GM18858 (cell line): Measurements from ENCODE around the gene AKAIN1.

Experiments
- ATAC-seq: cut with Tn5 transposase; IDR thresholded peaks from one replicate; pipeline ENCODE4 v1.9.1; 2021; ENCODE audit not compliant: unreplicated experiment

The AKAIN1 gene

DNA sequence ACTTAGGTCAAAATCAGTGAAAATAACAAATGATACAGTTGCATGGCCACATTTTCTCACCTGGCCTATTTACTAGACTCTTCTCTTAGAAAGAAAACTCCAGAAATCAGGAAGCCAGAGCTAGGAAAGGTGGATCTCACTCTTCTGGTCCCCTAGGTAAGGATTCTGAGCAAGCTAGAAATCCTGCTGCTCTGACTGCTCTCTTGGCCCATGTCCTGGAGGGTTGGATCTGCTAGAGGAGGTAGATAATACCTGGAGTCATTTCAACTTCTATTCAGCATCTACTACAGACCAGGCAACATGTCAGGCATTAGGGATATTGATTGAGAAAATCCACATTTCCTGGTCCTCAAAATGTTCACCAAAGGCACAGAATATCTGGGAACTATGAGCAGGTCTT lies 34.9 kb downstream of the AKAIN1 start:
- no peak for ATAC-seq

DNA sequence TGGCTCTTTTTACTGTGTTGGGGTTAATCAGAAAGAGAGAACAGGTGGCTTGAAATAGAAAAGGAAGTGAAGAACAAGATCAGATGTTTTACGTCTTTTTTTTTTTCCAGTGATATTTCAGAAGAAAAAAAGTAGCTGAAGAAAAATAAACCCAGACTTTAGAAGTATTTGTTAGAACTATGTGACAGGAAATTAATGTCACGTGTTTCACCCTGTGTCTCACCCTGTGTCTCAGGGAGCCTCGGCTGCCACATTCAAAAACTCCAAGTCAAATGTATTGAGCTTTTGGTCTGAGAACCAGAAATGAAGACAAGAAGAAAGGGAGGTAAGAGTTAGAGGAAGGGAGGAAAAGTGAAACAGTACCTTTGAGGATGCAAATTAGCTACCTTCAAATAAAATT lies 38.0 kb downstream of the AKAIN1 start:
- ATAC-seq, result no peak

DNA sequence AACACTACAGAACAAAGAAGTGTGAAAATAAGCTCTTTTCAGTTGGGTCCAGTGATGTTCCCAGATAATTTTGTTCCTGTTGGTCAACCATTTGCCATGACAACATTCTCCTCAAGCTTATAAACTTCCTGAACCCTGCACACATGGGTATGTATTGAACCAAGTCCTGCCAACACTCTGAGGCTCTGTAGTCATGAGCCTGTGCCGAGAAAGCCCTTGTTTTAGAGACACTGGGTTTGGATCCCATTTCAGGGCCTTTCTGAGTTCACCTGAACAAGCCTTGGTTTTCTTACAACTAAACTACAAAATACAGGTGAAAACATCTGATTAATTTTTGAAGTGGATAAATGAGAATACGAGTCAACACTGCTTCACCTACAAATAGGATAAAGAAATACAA lies 38.5 kb downstream of the AKAIN1 start:
- ATAC-seq, result no peak

DNA sequence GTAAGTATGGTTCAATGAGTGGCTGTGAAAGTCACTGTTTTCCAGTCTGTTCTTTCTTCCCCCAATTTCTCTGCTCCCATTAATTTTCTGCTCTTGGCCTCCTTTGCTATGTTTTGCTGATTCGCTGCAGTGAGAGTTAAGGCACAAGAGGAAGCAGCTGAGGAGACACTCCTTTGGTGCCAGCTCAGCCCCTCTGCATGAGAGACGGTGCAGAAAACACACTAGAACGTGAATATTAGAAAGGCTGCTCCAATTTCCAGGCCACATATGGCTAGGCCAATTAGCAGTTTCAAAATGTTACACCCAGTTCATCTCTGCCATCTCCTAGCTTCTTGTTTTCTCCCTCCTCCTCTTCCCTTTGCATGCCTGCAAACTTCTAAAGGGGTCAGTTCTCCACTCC lies 38.9 kb downstream of the AKAIN1 start:
- no peak for ATAC-seq

- ATAC-seq, result no peak
These were observed 41.2 kb downstream of the AKAIN1 start for GRCh38 chr18:5155907-5156287.

- no peak for ATAC-seq
These were observed 41.7 kb downstream of the AKAIN1 start for GRCh38 chr18:5155218-5155906.

DNA sequence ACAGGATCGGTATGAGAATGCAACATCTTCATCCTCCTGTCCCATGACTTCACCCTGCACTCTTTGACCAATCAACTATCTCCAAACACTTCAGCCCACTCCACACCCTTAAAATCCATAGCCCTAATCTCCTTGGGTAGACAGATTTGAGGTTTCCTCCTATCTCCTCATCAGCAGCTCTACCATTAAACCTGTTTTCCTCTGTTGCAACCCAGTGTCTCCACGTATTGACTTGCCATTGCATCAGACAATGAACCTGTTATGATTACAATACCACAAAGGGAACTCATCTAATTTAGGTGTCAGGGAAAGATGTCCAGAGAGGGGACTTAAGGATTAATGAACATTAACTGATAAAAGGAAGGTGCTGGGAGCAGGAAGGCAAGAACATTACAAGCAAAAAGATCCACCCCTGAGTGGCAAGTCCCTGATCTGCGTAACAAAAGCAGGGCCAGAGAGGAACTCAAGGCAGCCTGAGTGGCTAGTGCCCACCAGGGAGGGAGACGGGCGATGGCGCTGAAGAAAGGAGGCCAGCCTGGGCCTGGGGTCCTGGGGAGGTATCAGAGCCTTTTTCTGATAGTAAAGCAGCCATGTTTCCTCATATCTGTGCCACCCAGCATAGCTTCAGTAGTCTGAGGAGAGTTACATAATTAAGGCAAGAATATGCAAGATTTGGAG lies 44.6 kb downstream of the AKAIN1 start:
- ATAC-seq, result no peak

- no peak for ATAC-seq
These were observed 46.2 kb downstream of the AKAIN1 start for GRCh38 chr18:5150894-5151293.

DNA sequence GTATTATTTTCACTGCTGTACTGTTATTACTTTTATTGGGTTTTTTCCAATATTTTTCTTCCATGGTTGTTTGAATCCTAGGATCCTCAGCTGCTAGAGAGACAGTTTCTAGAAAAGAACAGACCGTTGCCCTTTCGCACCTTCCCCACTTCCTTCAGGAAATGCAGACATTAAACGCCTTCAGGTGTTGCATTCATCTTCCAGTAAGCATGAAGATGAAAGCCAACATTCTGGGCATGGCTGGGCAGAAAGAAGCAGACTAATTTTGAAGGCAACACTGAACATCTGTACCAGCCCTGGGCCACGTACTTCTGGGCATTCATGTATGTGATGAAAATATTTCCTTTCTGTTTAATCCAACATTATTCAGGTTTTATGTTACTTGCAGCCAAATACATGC lies 51.0 kb downstream of the AKAIN1 start:
- no peak for ATAC-seq

DNA sequence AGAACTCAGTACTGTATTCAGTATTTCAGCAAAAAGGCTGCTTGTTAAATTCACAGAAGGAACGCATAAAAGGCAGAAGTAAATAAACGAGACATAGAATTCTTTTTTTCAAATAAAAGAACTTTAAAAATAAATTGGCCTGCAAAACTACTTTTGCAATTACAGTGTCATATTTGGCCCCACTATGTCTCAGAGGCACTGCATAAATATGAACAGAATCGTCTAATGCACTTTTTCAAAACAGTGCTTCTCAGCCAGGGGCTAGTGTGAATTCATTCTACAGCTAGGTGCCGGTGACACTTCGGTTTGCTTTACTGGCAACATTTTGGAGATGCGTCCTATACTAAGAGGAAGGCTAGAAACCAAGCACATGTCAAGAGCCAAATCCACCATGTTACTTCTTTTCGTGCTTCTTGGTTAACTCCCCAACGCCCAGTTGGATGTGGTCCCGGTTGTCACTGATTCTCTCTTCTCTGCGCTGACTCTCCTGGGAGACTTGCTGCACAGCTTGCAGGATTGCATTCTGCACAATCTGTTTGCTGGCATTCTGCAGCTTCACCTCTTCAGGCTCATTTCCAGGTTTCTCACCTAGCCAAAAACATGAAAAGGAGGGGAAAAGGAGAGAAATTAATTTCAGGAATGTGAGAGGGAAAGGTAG lies 51.8 kb downstream of the AKAIN1 start:
- no peak for ATAC-seq

DNA sequence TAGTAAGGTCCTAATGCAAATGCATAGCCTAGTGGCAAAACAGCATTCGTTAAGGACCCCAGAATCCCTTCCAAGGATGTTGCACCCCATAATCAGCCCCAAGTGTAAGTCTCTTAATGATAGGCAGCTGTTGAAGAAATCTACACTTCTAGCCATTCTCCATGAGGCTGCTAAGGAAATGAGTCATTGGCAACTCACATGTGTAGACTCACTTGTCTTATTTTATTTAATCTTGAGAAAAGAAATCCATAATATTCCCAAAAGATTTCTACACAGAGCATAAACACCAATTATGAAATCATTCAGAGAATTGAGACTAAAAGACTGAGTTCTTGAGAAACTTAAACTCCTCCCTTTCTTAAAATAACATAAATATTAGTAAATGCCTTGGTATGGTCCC lies 52.4 kb downstream of the AKAIN1 start:
- ATAC-seq, result no peak

DNA sequence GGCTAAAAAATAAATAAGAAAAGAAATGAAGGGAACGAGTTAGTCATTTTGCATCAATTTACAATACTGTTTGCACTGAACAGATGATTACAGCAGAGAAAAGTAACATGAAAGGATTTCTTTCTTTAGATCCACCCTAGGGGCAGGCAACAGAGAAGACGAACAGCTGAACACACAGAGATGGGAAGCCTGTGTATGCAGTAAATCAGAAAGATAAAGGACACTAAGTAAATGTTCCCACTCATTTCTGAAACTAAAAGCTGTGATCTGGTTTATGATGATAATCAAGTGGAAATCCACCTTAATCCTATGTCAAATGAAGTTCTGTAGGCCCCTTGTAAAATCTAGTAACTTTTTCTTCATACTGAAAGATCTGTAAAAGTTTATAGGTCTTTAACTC lies 54.2 kb downstream of the AKAIN1 start:
- no peak for ATAC-seq

GRCh38 chr18:5142131-5142530 lies 54.9 kb downstream of the AKAIN1 start:
- ATAC-seq, result no peak

- no peak for ATAC-seq
These were observed 59.8 kb downstream of the AKAIN1 start for GRCh38 chr18:5137261-5137660.

- ATAC-seq, result no peak
These were observed 64.1 kb downstream of the AKAIN1 start for GRCh38 chr18:5132987-5133386.

DNA sequence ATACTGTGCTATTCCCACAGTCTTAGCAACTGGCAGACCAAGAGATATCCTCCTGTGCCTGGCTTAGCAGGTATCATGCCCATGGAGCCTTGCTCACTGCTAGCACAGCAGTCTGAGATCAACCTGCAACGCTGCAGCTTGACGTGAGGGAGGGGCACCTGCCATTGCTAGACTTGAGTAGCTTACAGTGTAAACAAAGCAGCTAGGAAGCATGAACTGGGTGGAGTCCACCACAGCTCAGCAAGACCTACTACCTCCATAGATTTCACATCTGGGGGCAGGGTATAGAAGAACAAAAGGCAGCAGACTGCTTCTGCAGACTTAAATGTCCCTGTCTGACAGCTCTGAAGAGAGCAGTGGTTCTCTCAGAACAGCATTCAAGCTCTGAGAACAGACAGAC lies 74.8 kb downstream of the AKAIN1 start:
- ATAC-seq, result no peak

DNA sequence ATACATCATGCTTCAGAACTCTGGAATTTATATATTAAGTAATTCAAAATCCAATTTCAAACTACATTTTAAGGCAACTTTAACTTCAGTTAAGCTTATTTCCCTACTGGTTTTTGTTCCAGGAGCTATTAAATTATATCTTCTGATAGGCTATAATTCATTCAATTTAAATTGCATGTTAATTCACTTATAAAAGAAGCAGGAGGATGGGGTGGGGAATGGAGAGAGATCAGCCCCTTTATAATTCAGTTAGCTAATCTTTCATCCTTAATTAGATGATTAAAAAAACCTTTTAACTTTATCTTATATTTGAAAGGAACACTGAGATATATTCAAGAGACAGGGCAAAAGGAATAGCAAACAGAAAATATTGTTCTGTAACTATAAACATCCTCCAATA lies 86.8 kb downstream of the AKAIN1 start:
- ATAC-seq, result no peak

DNA sequence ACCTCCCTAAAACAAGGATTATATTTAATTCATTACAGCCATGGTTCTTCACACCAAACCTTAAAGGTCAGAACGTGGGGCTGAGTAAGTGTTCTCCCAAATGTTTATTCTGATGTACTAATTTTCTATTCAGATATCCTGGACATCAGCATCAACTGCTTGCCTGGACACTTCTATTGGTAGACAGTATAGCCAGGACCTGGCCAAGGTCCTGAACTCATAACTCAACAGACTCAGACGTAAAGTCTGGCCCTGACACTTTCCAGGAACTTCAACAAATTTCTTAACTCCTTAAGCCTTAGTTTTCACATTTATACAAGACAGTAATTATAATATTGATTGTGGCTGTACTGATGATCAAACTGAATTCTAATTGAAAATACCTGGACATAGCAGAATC lies 89.1 kb downstream of the AKAIN1 start:
- ATAC-seq, result no peak

DNA sequence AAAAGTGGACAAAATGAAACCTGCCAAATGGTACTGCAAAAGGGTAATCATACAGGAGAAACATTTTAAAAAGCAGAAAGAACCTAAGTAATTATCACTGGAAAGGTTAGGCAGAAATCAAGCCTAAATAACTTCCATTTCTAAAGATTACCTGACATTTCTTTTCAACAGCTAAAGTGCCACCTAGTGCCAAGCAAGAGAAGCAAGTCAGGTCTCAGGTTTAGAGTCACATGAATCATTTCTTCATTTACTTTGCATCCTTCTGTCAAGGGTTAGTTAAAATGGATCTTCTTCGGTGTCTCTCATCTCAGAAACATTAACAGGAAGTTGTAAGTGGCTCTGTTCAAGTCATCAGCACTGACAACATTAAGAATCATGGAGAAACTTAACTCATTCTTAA lies 90.3 kb downstream of the AKAIN1 start:
- ATAC-seq, result no peak

GRCh38 chr18:5104246-5104645 lies 92.8 kb downstream of the AKAIN1 start:
- no peak for ATAC-seq

GRCh38 chr18:5103693-5104092 lies 93.4 kb downstream of the AKAIN1 start:
- ATAC-seq, result no peak

- no peak for ATAC-seq
These were observed 93.8 kb downstream of the AKAIN1 start for GRCh38 chr18:5103286-5103685.
